ENCODE measurements around the gene MICAL2.

Gene MICAL2

DNA sequence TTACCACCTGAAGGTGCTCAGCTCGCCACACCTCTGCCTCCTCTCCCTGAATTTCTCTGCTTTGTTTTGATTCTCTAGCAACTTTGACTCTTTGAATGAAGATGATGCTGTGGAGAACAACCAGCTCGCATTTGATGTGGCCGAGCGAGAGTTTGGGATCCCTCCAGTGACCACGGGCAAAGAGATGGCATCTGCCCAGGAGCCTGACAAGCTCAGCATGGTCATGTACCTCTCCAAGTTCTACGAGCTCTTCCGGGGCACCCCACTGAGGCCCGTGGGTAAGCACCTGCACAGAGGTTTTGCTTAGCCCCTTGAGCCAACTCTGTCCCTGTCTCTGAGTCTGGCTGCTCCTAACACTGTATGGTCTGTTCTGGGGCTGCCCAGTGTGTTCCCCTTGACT lies 115.7 kb downstream of the MICAL2 start:
- H3K4me1 ChIP-seq (ENCODE audit: insufficient read depth, low read length): no peaks in the 10 kb centered on the region
- H3K36me3 ChIP-seq (ENCODE audit: insufficient read depth, low read depth, low read length): no peaks in the 10 kb centered on the region
- no peaks in the 10 kb centered on the region for H3K9me3 ChIP-seq (ENCODE audit: insufficient read depth, low read depth, low read length)
- no peak overlapping the region for H3K27ac ChIP-seq (ENCODE audit: low read length)
- H3K4me3 ChIP-seq (ENCODE audit: low read length): no peak overlapping the region
- H3K9ac ChIP-seq (ENCODE audit: low read depth, low read length): no peak overlapping the region
- no peaks in the 10 kb centered on the region for H3K27me3 ChIP-seq (ENCODE audit: insufficient read depth, low read length)

DNA sequence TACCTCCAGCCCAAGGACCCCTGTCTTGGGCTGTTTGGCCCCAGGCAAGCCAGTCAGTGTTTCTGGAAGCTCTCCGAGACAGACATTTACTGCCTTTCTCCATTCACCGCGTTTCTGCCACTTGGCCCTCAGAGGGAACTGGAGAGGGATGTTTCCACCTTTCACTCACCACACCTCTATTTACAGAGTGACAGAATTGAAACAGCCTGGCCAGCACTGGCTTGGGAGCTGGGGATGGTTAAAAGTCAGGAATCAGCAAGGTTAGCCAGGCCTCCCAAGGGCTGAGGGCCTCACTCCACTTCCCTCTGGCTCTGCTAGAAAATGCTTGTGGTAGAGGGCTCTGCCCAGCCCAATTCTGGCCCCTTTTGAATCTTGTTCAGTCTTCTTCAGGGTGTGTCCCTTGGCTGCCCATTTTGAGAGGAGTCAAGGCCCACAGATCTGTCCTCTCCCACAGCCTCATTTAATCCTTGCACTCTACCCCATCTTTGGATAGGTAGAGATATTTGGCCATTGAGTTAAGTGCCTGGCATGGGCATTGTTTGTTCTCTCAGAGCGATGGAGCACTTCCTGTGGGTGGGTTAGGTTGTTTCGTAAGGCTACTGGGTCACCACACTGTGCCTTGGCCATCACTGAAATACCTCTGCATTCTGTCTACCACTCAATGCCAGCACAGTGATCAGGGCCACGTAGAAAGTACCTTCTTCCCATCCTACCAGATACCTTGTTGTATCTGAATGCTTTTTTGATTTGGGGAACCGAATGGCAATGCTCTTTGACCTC lies 119.2 kb downstream of the MICAL2 start:
- no peaks in the 10 kb centered on the region for H3K27me3 ChIP-seq (ENCODE audit: insufficient read depth, low read length)
- no peaks in the 10 kb centered on the region for H3K4me1 ChIP-seq (ENCODE audit: insufficient read depth, low read length)
- no peak overlapping the region for H3K9ac ChIP-seq (ENCODE audit: low read depth, low read length)
- H3K27ac ChIP-seq (ENCODE audit: low read length): no peak overlapping the region
- no peaks in the 10 kb centered on the region for H3K36me3 ChIP-seq (ENCODE audit: insufficient read depth, low read depth, low read length)
- H3K4me3 ChIP-seq (ENCODE audit: low read length): no peak overlapping the region
- H3K9me3 ChIP-seq (ENCODE audit: insufficient read depth, low read depth, low read length): no peaks in the 10 kb centered on the region

DNA sequence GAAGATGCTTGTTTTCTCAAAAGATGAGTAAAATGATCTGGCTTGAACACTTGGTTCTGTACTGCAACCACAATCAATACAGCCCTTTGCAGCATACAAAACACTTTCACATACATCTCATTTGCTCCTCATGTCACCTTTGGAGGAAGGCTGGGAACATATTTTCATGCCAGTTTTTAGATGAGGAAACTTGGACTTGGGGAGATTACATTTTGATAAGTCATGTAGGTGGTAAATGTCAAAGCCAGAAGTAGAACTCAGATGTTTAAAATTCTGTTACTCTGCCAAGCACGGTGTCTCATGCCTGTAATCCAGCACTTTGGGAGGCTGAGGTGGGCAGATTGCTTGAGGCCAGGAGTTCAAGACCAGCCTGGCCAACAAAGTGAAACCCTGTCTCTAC lies 121.8 kb downstream of the MICAL2 start:
- H3K27me3 ChIP-seq (ENCODE audit: insufficient read depth, low read length): no peaks in the 10 kb centered on the region
- no peaks in the 10 kb centered on the region for H3K4me1 ChIP-seq (ENCODE audit: insufficient read depth, low read length)
- H3K9me3 ChIP-seq (ENCODE audit: insufficient read depth, low read depth, low read length): no peaks in the 10 kb centered on the region
- H3K27ac ChIP-seq (ENCODE audit: low read length): no peak overlapping the region
- no peak overlapping the region for H3K4me3 ChIP-seq (ENCODE audit: low read length)
- no peak overlapping the region for H3K9ac ChIP-seq (ENCODE audit: low read depth, low read length)
- H3K36me3 ChIP-seq (ENCODE audit: insufficient read depth, low read depth, low read length): no peaks in the 10 kb centered on the region

DNA sequence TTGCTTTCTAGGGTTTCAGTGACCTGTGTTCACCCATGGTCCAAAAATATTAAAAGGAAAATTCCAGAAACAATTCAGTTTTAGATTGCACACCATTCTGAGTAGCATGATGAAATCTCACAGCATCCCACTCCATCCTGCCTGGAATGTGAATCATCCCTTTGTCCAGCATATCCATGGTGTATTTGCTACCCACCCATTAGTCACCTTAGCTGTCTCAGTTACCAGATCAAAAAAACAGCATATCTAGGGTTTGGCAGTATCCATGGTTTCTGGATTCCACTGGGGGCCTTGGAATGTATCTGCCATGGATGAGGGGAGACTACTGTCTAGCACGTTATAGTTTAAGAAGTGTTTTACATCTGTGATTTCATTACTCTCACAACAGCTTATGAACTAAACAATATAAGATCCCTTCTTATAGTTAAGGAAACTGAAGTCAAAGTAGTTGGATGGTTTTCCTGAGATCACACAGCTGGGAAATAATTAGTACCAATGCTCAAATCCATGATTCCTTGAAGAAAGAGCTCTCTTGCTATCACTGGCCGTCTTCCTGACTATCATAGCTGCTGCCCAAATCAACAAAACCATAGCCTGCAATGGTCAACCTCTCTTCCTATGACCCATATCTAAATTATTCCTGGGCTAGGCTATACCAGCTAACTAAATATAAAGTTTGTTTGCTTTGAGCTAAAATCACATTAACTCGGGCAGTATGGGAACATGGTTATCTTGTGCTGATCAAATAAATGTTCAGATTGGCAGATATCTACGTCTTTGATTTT lies 122.6 kb downstream of the MICAL2 start:
- Histone ChIP-seq H3K27ac (ENCODE audit: low read length) (no peak overlapping the region), H3K9me3 (ENCODE audit: insufficient read depth, low read depth, low read length) (no peaks in the 10 kb centered on the region), H3K36me3 (ENCODE audit: insufficient read depth, low read depth, low read length) (no peaks in the 10 kb centered on the region), H3K4me3 (ENCODE audit: low read length) (no peak overlapping the region), H3K27me3 (ENCODE audit: insufficient read depth, low read length) (no peaks in the 10 kb centered on the region), H3K4me1 (ENCODE audit: insufficient read depth, low read length) (no peaks in the 10 kb centered on the region), H3K9ac (ENCODE audit: low read depth, low read length) (no peak overlapping the region)

DNA sequence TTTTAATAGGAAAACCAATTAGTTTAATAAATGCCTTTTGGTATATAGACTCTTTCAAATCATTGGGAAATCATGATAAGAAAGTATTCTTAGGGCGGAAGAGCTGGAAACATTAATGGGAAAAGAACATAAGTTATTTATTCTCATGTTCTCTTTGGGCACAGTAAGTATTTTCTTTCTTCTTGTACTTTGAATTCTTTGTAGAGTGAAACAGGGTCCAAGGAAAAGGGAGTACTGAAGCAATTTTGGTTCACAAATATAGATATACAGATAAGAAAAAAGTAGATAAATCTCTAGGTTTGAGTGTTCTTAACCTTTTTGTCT lies 123.2 kb downstream of the MICAL2 start:
- no peaks in the 10 kb centered on the region for H3K4me1 ChIP-seq (ENCODE audit: insufficient read depth, low read length)
- H3K9me3 ChIP-seq (ENCODE audit: insufficient read depth, low read depth, low read length): no peaks in the 10 kb centered on the region
- no peak overlapping the region for H3K27ac ChIP-seq (ENCODE audit: low read length)
- H3K27me3 ChIP-seq (ENCODE audit: insufficient read depth, low read length): no peaks in the 10 kb centered on the region
- H3K36me3 ChIP-seq (ENCODE audit: insufficient read depth, low read depth, low read length): no peaks in the 10 kb centered on the region
- H3K9ac ChIP-seq (ENCODE audit: low read depth, low read length): no peak overlapping the region
- no peak overlapping the region for H3K4me3 ChIP-seq (ENCODE audit: low read length)

DNA sequence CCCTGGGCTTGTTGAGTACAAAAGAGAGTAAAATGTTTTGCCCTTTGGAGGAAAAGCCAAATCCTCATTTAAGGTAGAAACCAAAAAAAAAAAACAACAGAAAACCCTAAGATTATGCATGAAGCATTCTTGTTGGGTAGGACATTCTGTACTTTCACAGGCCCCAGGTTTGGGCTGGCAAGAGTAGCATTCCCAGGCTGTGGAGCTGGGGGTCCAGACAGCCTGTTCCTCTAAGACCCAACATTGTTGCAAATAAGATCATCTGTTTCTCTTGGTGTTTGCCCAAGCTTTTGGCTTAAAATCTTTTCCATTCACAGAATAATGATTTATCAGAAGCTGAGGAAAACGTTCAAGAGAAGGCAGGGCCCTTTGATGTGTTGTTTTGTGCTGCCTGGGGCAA lies 123.8 kb downstream of the MICAL2 start:
- no peaks in the 10 kb centered on the region for H3K27me3 ChIP-seq (ENCODE audit: insufficient read depth, low read length)
- no peak overlapping the region for H3K27ac ChIP-seq (ENCODE audit: low read length)
- no peak overlapping the region for H3K9ac ChIP-seq (ENCODE audit: low read depth, low read length)

DNA sequence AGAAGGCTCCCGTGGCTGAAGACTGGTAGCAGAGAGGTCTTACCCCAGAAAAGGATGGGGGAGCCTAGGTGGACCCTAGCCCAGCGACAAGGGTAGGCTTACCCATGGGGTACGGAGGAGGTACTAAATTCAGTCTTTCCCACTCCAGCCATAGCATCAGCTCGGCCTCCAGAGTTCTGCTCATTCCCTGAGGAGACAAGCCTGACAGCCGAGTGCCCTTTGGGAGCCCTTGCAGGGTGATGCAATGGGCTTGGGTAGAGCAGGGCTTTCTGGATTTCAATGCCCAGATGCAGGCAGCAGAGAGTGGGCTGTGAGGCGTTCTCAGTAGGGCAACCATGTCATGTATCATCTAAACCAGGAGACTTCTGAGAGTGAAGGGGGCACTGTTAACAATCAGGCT lies 124.7 kb downstream of the MICAL2 start:
- Histone ChIP-seq H3K27me3 (ENCODE audit: insufficient read depth, low read length) (no peaks in the 10 kb centered on the region), H3K36me3 (ENCODE audit: insufficient read depth, low read depth, low read length) (no peaks in the 10 kb centered on the region), H3K9me3 (ENCODE audit: insufficient read depth, low read depth, low read length) (no peaks in the 10 kb centered on the region), H3K4me1 (ENCODE audit: insufficient read depth, low read length) (no peaks in the 10 kb centered on the region), H3K4me3 (ENCODE audit: low read length) (no peak overlapping the region), H3K27ac (ENCODE audit: low read length) (no peak overlapping the region), H3K9ac (ENCODE audit: low read depth, low read length) (no peak overlapping the region)

More for the DNA sequence above, 123.8 kb downstream of the MICAL2 start:
- Histone ChIP-seq H3K9me3 (ENCODE audit: insufficient read depth, low read depth, low read length) (no peaks in the 10 kb centered on the region), H3K4me3 (ENCODE audit: low read length) (no peak overlapping the region), H3K4me1 (ENCODE audit: insufficient read depth, low read length) (no peaks in the 10 kb centered on the region), H3K36me3 (ENCODE audit: insufficient read depth, low read depth, low read length) (no peaks in the 10 kb centered on the region)

DNA sequence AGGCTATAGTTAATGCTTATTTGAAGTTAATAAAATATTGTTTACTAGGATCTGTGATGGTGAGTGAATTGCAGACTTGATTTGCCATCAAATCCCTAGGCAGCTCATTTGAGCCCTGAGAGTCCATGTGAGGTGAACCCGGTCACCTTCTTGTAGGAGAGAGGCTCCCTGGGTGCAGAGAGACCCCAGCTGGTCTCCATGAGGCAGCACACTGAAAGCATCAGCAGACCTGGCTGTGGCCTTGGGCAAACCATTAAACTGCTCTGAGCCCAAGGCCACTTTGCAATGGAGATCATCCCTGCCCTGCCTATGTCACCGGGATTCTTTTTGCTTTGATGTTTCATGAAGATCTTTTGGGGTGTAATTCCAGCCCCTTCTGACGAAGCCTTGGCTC lies 125.2 kb downstream of the MICAL2 start:
- Histone ChIP-seq H3K27me3 (ENCODE audit: insufficient read depth, low read length) (no peaks in the 10 kb centered on the region), H3K9ac (ENCODE audit: low read depth, low read length) (no peak overlapping the region), H3K4me1 (ENCODE audit: insufficient read depth, low read length) (no peaks in the 10 kb centered on the region), H3K4me3 (ENCODE audit: low read length) (no peak overlapping the region), H3K36me3 (ENCODE audit: insufficient read depth, low read depth, low read length) (no peaks in the 10 kb centered on the region), H3K27ac (ENCODE audit: low read length) (no peak overlapping the region), H3K9me3 (ENCODE audit: insufficient read depth, low read depth, low read length) (no peaks in the 10 kb centered on the region)

DNA sequence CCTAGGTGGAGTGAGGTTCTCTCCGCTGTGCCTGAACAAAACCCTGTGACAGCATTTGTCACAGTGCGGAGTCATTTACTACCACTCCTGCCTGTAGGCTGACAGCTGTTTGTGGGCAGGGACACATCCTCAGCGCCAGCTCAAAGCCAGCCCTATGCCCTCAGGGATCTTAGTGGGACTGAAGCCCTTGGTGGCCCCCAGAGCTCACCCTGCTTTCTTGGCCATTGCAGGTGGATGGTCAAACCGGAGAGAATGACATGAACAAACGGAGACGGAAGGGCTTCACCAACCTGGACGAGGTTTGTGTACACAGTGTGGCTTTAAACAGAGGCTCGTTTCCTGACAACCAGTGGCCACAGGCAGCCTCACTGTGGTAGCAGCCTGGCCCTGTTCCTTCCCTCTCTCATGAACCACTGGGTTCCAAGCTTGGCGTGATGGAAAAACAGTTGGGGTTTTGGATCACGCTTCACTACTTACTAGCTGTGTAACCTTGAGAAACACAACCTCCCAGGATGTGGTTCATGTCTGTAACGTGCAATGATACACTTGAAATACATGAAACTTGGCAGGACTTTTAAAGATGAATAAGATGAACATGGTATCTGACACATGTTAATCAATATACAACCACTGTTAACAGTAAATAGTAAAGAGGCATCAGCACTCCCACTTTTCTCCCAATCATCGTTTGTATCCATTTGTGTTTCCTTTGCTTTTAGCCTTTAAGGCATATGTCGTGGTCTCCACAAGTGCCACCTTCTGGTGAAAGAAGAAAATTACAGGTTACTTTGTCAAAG lies 125.8 kb downstream of the MICAL2 start:
- Histone ChIP-seq H3K27ac (ENCODE audit: low read length) (no peak overlapping the region), H3K4me1 (ENCODE audit: insufficient read depth, low read length) (no peaks in the 10 kb centered on the region), H3K27me3 (ENCODE audit: insufficient read depth, low read length) (no peaks in the 10 kb centered on the region), H3K36me3 (ENCODE audit: insufficient read depth, low read depth, low read length) (no peaks in the 10 kb centered on the region), H3K4me3 (ENCODE audit: low read length) (no peak overlapping the region), H3K9ac (ENCODE audit: low read depth, low read length) (no peak overlapping the region), H3K9me3 (ENCODE audit: insufficient read depth, low read depth, low read length) (no peaks in the 10 kb centered on the region)

DNA sequence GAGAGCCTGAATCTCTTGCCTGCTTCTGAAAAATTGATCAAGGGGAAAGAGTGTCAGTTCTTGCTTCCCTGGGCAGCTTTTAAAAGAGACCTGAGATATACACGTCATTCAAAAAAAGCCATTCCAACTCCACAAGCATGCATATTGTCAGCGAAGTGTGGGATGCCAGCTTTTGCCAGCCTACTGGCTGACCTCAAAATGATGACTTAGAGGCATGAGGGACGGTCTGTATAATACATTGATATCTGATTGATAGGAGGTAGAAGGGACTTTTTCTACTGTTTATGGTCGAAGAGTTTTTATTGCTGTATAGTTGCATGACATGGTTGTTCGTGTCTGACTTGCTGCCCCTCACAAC lies 126.3 kb downstream of the MICAL2 start:
- H3K27me3 ChIP-seq (ENCODE audit: insufficient read depth, low read length): no peaks in the 10 kb centered on the region
- H3K36me3 ChIP-seq (ENCODE audit: insufficient read depth, low read depth, low read length): no peaks in the 10 kb centered on the region
- H3K9me3 ChIP-seq (ENCODE audit: insufficient read depth, low read depth, low read length): no peaks in the 10 kb centered on the region
- H3K4me3 ChIP-seq (ENCODE audit: low read length): no peak overlapping the region
- no peaks in the 10 kb centered on the region; the same call in 1 of the 2 replicates for H3K4me1 ChIP-seq (ENCODE audit: insufficient read depth, low read length)
- H3K27ac ChIP-seq (ENCODE audit: low read length): no peak overlapping the region
- no peak overlapping the region for H3K9ac ChIP-seq (ENCODE audit: low read depth, low read length)

DNA sequence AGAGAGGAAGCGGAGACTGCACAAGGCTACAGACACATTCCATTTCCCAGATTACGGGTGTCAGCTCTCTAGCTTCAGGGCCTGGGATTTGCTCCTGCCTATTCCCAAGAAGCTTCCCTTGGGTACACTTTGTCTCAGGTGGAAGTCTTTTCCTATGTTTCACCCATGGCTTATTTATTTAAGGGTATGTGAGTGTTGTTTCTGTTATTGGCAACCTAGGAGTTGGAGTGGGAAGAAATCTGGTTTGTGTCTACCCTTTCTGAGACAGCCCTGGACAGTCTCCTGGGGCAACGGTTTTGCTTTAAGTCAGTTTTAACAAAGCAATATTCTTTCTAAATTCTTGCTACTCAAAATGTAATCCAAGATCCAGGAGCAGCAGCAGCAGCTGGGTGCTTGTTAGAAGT lies 127.0 kb downstream of the MICAL2 start:
- Histone ChIP-seq H3K27me3 (ENCODE audit: insufficient read depth, low read length) (no peaks in the 10 kb centered on the region), H3K36me3 (ENCODE audit: insufficient read depth, low read depth, low read length) (no peaks in the 10 kb centered on the region), H3K9me3 (ENCODE audit: insufficient read depth, low read depth, low read length) (no peaks in the 10 kb centered on the region), H3K4me1 (ENCODE audit: insufficient read depth, low read length) (no peaks in the 10 kb centered on the region; the same call in 1 of the 2 replicates), H3K9ac (ENCODE audit: low read depth, low read length) (no peak overlapping the region), H3K4me3 (ENCODE audit: low read length) (no peak overlapping the region), H3K27ac (ENCODE audit: low read length) (no peak overlapping the region)
